GM23248 (cell line): Measurements from ENCODE around the gene RAB40B. TPM values are rescaled to one million over a fixed set of nuclear protein-coding genes. Genes with fewer than 3 reads are reported as not detected.
"Not testable (repeated sequence)": the region's sequence is repeated elsewhere in the genome, so short reads cannot be mapped to it uniquely, and the experiment has no call there.

Experiments
- DNase-seq: peaks from one replicate; pipeline ENCODE4 v3.0.0-alpha.2; 2015
- H2AFZ ChIP-seq: fragments of 200-600 bp; sonication (generic); 2 replicates; pipeline ENCODE4 v1.6.1; 2016; ENCODE audit warnings: antibody characterized with exemption
- H3F3A ChIP-seq: fragments of 200-600 bp; sonication (generic); 2 replicates; pipeline ENCODE4 v1.6.1; 2016; ENCODE audit warnings: mild to moderate bottlenecking, antibody characterized with exemption, mixed run types; ENCODE audit not compliant: insufficient read depth
- H3K27ac ChIP-seq: fragments of 200-600 bp; sonication (generic); 2 replicates; pipeline ENCODE4 v1.5.1; 2016; ENCODE audit warnings: mild to moderate bottlenecking
- H3K27me3 ChIP-seq: fragments of 200-600 bp; sonication (generic); replicated peaks from 2 replicates; pipeline ENCODE4 v1.6.1; 2016; ENCODE audit warnings: mild to moderate bottlenecking; ENCODE audit not compliant: insufficient read depth
- H3K36me3 ChIP-seq: fragments of 200-600 bp; sonication (generic); 2 replicates; pipeline ENCODE4 v1.6.1; 2016; ENCODE audit warnings: low read depth, mild to moderate bottlenecking
- H3K4me1 ChIP-seq: fragments of 200-600 bp; sonication (generic); 2 replicates; pipeline ENCODE4 v1.6.1; 2016; ENCODE audit warnings: mild to moderate bottlenecking; ENCODE audit not compliant: insufficient read depth
- H3K4me2 ChIP-seq: fragments of 200-600 bp; sonication (generic); one replicate; pipeline ENCODE4 v1.6.1; 2016; ENCODE audit warnings: mild to moderate bottlenecking; ENCODE audit not compliant: unreplicated experiment
- H3K4me3 ChIP-seq: fragments of 200-600 bp; sonication (generic); 2 replicates; pipeline ENCODE4 v1.5.1; 2016; ENCODE audit warnings: mild to moderate bottlenecking
- H3K79me2 ChIP-seq: fragments of 200-600 bp; sonication (generic); 2 replicates; pipeline ENCODE4 v1.6.1; 2016; ENCODE audit warnings: mild to moderate bottlenecking; ENCODE audit not compliant: insufficient read depth
- H3K9ac ChIP-seq: fragments of 200-600 bp; sonication (generic); 2 replicates; pipeline ENCODE4 v1.6.1; 2016; ENCODE audit warnings: mild to moderate bottlenecking
- H3K9me2 ChIP-seq: fragments of 200-600 bp; sonication (generic); 2 replicates; pipeline ENCODE4 v1.6.1; 2016; ENCODE audit warnings: mixed run types, mild to moderate bottlenecking, moderate library complexity; ENCODE audit not compliant: insufficient read depth
- H3K9me3 ChIP-seq: fragments of 200-600 bp; sonication (generic); one replicate; pipeline ENCODE4 v1.6.1; 2017; ENCODE audit warnings: low read depth
- H4K20me1 ChIP-seq: fragments of 200-600 bp; sonication (generic); 2 replicates; pipeline ENCODE4 v1.6.0; 2016; ENCODE audit not compliant: insufficient read depth
- EZH2 ChIP-seq: fragments of 200-600 bp; sonication (generic); IDR thresholded peaks from 2 replicates; pipeline ENCODE4 v1.6.1; 2018; ENCODE audit warnings: antibody characterized with exemption, mild to moderate bottlenecking; ENCODE audit not compliant: insufficient read depth, poor library complexity, severe bottlenecking
- EZH2phosphoT487 ChIP-seq: fragments of 200-600 bp; sonication (generic); IDR thresholded peaks from 2 replicates; pipeline ENCODE4 v1.6.1; 2018; ENCODE audit warnings: antibody characterized with exemption, moderate library complexity, mild to moderate bottlenecking, low read depth; ENCODE audit not compliant: insufficient read depth
- WGBS, 2 experiments: methylation state at CpG; one replicate each; pipeline ENCODE4 v1.1.6; 2015 to 2017; ENCODE audit warnings: low lambda C conversion rate in 2 of 2, low coverage in 1 of 2; ENCODE audit errors: missing lambda C conversion rate in 2 of 2; 5-methylcytosine and 5-hydroxymethylcytosine counted together
- in situ Hi-C: fragments of 300-500 bp; cut with MboI; formaldehyde crosslinking; loops from 2 replicates; pipeline ENCODE4 v1.15.0; 2020
- polyA plus RNA-seq: library from polyadenylated mRNA; unstranded; fragments of >200 nt; fragmentation: Nextera tagmentation; extraction: Ambion mirVana; gene quantifications from 2 replicates; pipeline ENCODE4 v1.2.1, GENCODE V29; 2016
- total RNA-seq: library from RNA; depleted of rRNA; stranded (reverse); fragments of >200 nt; shearing (Covaris generic); gene quantifications from 2 replicates; pipeline ENCODE4 v1.2.3, GENCODE V29; 2014

The RAB40B gene
- total and polyA plus RNA-seq, 2 experiments from 2014 or later, result 23.7 to 23.8 TPM

DNA sequence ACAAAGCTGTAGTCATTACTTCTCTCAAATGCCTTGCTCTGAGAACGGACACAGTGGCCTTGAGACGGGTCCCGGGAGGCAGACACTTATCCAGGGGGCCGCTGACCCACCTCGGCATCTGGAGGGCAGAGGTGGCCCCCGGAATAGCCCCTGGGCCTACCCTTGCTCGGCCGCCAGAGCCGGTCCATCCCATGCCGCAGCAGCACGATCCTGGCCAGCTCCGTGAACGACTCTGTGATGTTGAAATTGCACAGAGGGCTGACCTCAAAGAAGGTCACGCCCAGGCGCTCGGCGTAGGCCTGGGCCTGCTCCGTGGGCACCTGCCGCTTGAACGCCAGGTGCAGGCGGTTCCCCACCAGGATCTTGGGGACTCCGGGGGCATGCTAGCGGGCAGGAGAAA lies 40.2 kb downstream of the RAB40B start:
- Histone ChIP-seq H3K9me3 (no peaks in the 10 kb centered on the region), H3K36me3 (no peaks in the 10 kb centered on the region), H3K27ac (no peak overlapping the region), H3K4me2 (no peak overlapping the region), H3K9me2 (no peaks in the 10 kb centered on the region), H3F3A (no peaks in the 10 kb centered on the region), H3K4me1 (no peaks in the 10 kb centered on the region), H3K4me3 (no peak overlapping the region), H4K20me1 (no peaks in the 10 kb centered on the region), H3K79me2 (no peaks in the 10 kb centered on the region), H2AFZ (no peak overlapping the region), H3K27me3 (no peaks in the 10 kb centered on the region), H3K9ac (no peak overlapping the region)
- no peak for DNase-seq
- in situ Hi-C loops, result loop anchor here (5.0 kb wide), 2 partner anchors 49 to 104 kb away; no protein-coding TSS in a partner anchor
- no peak for TF ChIP-seq EZH2
- no peak for TF ChIP-seq EZH2phosphoT487
- WGBS, 2 experiments, result 90 to 91% methylated on average over 23 of the region's 23 CpGs

DNA sequence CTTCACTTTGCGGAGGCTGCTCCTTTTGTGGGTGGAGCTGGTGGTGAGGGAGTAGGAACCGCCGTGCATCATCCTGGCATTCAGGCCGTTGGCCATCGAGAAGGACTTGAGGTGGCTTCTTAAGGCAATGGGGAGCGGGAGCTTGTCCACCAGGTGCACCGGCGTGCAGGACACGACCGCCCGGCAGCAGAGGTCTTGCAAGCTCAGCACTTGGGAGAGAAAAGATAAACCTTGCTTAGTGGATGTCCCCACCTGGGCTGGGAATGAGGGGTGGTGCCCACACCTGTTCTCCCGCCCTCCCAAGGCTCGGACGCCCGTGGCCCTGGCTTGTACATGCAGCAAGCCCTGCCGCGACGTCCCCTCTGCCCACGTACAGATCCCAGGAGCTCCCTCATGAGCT lies 40.6 kb downstream of the RAB40B start:
- Histone ChIP-seq H3K36me3 (no peaks in the 10 kb centered on the region), H3K4me2 (no peak overlapping the region), H3K4me3 (no peak overlapping the region), H3K27ac (no peak overlapping the region), H4K20me1 (no peaks in the 10 kb centered on the region), H3K79me2 (no peaks in the 10 kb centered on the region), H3K9me3 (no peaks in the 10 kb centered on the region), H3K9me2 (no peaks in the 10 kb centered on the region), H3K4me1 (no peaks in the 10 kb centered on the region), H3F3A (no peaks in the 10 kb centered on the region), H3K9ac (no peak overlapping the region), H2AFZ (no peak overlapping the region), H3K27me3 (no peaks in the 10 kb centered on the region)
- DNase-seq, result no peak
- 90 to 95% methylated on average over 17 to 19 of the region's 19 CpGs for WGBS, 2 experiments
- in situ Hi-C loops, result loop anchor here (5.0 kb wide), 2 partner anchors 49 to 104 kb away; no protein-coding TSS in a partner anchor
- no peak for TF ChIP-seq EZH2
- no peak for TF ChIP-seq EZH2phosphoT487

GRCh38 chr17:82656266-82656665 lies 42.2 kb downstream of the RAB40B start:
- TF ChIP-seq EZH2 (no peak), EZH2phosphoT487 (no peak)
- in situ Hi-C loops, result loop anchor here (5.0 kb wide), 2 partner anchors 51 to 106 kb away; no protein-coding TSS in a partner anchor

DNA sequence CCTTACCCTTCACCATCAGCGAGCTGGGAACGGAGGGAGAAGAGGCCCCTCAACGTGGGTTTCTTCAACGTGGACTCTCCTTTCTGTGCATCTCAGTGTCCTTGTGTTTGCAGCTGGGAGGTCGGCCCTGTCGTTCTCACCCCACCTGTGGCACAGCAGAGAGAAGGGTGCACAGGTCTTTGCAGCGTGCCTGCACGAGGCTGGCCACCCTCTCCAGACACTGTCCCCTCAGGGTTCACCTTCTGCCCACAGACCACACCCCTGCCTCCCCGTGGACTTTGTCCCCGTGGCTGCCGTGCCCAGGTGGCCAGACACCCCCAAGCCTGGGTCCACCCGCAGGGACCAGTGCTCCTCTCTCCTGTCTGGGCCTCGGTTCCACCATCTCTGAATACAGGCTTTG lies 43.0 kb downstream of the RAB40B start:
- in situ Hi-C loops, result loop anchor here (5.0 kb wide), 2 partner anchors 52 to 107 kb away; no protein-coding TSS in a partner anchor
- no peak for DNase-seq

More at GRCh38 chr17:82656266-82656665, 42.2 kb downstream of the RAB40B start:
- no peaks in the 10 kb centered on the region for H4K20me1 ChIP-seq
- no peaks in the 10 kb centered on the region for H3K4me1 ChIP-seq
- no peaks in the 10 kb centered on the region for H3K9me2 ChIP-seq
- DNase-seq, result no peak
- 81 to 82% methylated on average over 16 of the region's 16 CpGs for WGBS, 2 experiments
- H3K4me2 ChIP-seq, result no peak overlapping the region
- H3K9ac ChIP-seq, result no peak overlapping the region
- no peak overlapping the region for H3K4me3 ChIP-seq
- no peak overlapping the region for H3K27ac ChIP-seq
- no peaks in the 10 kb centered on the region for H3K79me2 ChIP-seq
- no peaks in the 10 kb centered on the region for H3K9me3 ChIP-seq
- no peaks in the 10 kb centered on the region for H3K36me3 ChIP-seq
- H3F3A ChIP-seq, result no peaks in the 10 kb centered on the region
- no peak overlapping the region for H2AFZ ChIP-seq
- no peaks in the 10 kb centered on the region for H3K27me3 ChIP-seq

DNA sequence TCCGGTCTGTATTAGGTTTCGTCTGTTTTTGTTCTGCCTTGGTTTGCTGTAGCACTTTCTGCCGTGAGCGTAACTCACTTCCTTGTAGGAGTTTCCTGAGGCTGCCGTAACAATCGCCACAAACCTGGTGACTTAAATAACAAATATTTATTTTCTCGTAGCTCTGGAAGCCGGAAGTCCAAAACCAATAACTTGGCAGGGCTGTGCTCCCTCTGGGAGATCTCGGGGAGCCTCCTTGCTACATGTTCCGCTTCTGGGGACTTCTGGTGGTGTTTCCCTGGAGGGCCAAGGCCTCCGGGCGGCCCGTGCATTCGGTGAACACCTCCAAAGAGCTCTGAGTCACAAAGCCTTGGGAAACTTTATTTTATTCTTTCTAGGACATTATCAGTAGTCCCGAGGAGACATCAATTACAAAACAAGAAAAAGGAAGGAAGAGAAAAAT lies 43.4 kb downstream of the RAB40B start:
- no peak overlapping the region for H3K4me2 ChIP-seq

More for the DNA sequence above, 43.0 kb downstream of the RAB40B start:
- H3K27me3 ChIP-seq, result no peaks in the 10 kb centered on the region
- 90 to 92% methylated on average over 13 of the region's 13 CpGs for WGBS, 2 experiments
- no peaks in the 10 kb centered on the region for H3K9me3 ChIP-seq
- no peaks in the 10 kb centered on the region for H3K4me1 ChIP-seq
- H3K27ac ChIP-seq, result no peak overlapping the region
- H3K4me2 ChIP-seq, result no peak overlapping the region
- no peaks in the 10 kb centered on the region for H4K20me1 ChIP-seq
- H3K9me2 ChIP-seq, result no peaks in the 10 kb centered on the region
- H2AFZ ChIP-seq, result no peak overlapping the region
- H3K79me2 ChIP-seq, result no peaks in the 10 kb centered on the region
- no peaks in the 10 kb centered on the region for H3F3A ChIP-seq
- TF ChIP-seq EZH2phosphoT487 (no peak), EZH2 (no peak)
- no peaks in the 10 kb centered on the region for H3K36me3 ChIP-seq
- H3K4me3 ChIP-seq, result no peak overlapping the region
- H3K9ac ChIP-seq, result no peak overlapping the region

DNA sequence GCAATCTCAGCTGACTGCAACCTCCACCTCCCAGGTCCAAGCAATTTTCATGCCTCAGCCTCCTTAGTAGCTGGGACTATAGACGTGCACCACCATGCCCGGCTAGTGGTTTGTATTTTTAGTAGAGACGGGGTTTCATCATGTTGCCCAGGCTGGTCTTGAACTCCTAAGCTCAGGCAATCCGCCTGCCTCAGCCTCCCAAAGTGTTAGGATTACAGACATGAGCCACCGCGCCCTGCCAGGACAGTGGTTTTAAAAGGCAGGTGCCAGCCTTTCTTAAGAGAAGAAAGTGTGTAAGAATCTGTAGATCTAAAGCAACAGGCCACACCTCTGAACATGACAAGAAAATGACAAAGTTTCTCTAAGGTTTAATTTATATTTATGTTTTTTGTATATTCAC lies 43.9 kb downstream of the RAB40B start:
- DNase-seq, H3K9ac ChIP-seq, H3K4me3 ChIP-seq, H3K27me3 ChIP-seq, H4K20me1 ChIP-seq, H3K4me2 ChIP-seq, H3K4me1 ChIP-seq, H3K27ac ChIP-seq, H3K79me2 ChIP-seq, H2AFZ ChIP-seq, H3K36me3 ChIP-seq, H3K9me2 ChIP-seq, H3K9me3 ChIP-seq, H3F3A ChIP-seq: not testable (repeated sequence)
- 62 to 68% methylated on average over 6 of the region's 6 CpGs for WGBS, 2 experiments
- in situ Hi-C loops, result loop anchor here (5.0 kb wide), 2 partner anchors 53 to 108 kb away; no protein-coding TSS in a partner anchor

More for the DNA sequence above, 43.4 kb downstream of the RAB40B start:
- WGBS, 2 experiments, result 82 to 84% methylated on average over 15 of the region's 15 CpGs
- Histone ChIP-seq H3K36me3 (no peaks in the 10 kb centered on the region), H2AFZ (no peak overlapping the region), H3K9ac (no peak overlapping the region), H3K27ac (no peak overlapping the region), H4K20me1 (no peaks in the 10 kb centered on the region), H3K9me3 (no peaks in the 10 kb centered on the region), H3K79me2 (no peaks in the 10 kb centered on the region), H3K4me3 (no peak overlapping the region), H3K9me2 (no peaks in the 10 kb centered on the region), H3F3A (no peaks in the 10 kb centered on the region), H3K27me3 (no peaks in the 10 kb centered on the region), H3K4me1 (no peaks in the 10 kb centered on the region)
- in situ Hi-C loops, result loop anchor here (5.0 kb wide), 2 partner anchors 52 to 107 kb away; no protein-coding TSS in a partner anchor
- TF ChIP-seq EZH2 (no peak), EZH2phosphoT487 (no peak)
- no peak for DNase-seq
